HepG2 (cell line): ENCODE data around the gene VSIG2. TPM values are rescaled to one million over a fixed set of nuclear protein-coding genes. Genes with fewer than 3 reads are reported as not detected.

Experiments used
- ATAC-seq: fragments of 200-7000 bp; cut with Tn5 transposase; 3 replicates; pipeline ENCODE4 v1.9.1; 2020; ENCODE audit warnings: mild to moderate bottlenecking, moderate library complexity
- BruUV-seq: library from RNA; stranded (reverse); fragments of 400-500 nt; replicated peaks from 2 replicates; lab custom pipeline; 2021; lab: Mats Ljungman, UMichigan
- CTCF ChIA-PET: fragments of 300-600 bp; formaldehyde crosslinking; extraction: SDS; loops from one replicate; lab custom pipeline; 2021; ENCODE audit warnings: low total read pairs, inconsistent platforms, low intra/inter-chr PET ratio; lab: Yijun Ruan, JAX
- POLR2A ChIA-PET: fragments of 350-600 bp; sonication (Branson Sonifier 250); formaldehyde crosslinking; loops from one replicate; lab custom pipeline; 2020; ENCODE audit warnings: antibody characterized with exemption, inconsistent platforms; lab: Yijun Ruan, JAX
- DNase-seq: peaks from one replicate; pipeline ENCODE4 v3.0.0-alpha.2; 2015; ENCODE audit warnings: low spot score
- FAIRE-seq: peaks from 3 replicates; lab custom pipeline; 2011; peaks lifted over from hg19 to GRCh38; lab: Jason Lieb, UNC
- H2AFZ ChIP-seq: one replicate; pipeline ENCODE4 v1.6.1; 2011; ENCODE audit warnings: low read length, inconsistent platforms
- H3K27ac ChIP-seq: fragments of 300-600 bp; 3 replicates; pipeline ENCODE4 v1.8.0; 2011; ENCODE audit warnings: mixed run types, mild to moderate bottlenecking, mixed read lengths, low read length, inconsistent platforms; ENCODE audit not compliant: insufficient read depth; ENCODE audit errors: extremely low read length
- H3K27me3 ChIP-seq, 2 experiments: fragments of 200-600 bp in 1 of 2; 2 replicates in 1 of 2; 3 replicates in 1 of 2; pipeline versions ENCODE4 v1.6.0 to v1.8.0; 2011; ENCODE audit warnings: low read length in 2 of 2, mild to moderate bottlenecking in 2 of 2, moderate library complexity in 2 of 2, inconsistent platforms in 1 of 2; ENCODE audit not compliant: insufficient read depth in 2 of 2, control insufficient read depth in 1 of 2
- H3K36me3 ChIP-seq, 2 experiments: fragments of 200-600 bp in 1 of 2; replicated peaks in 1 of 2; 2 replicates in 1 of 2; 3 replicates in 1 of 2; pipeline versions ENCODE4 v1.5.1 to v1.8.0; 2011; ENCODE audit warnings: low read length in 2 of 2, inconsistent platforms in 1 of 2; ENCODE audit not compliant: insufficient read depth in 2 of 2, control insufficient read depth in 1 of 2
- H3K4me1 ChIP-seq: 2 replicates; pipeline ENCODE4 v1.5.1; 2012; ENCODE audit warnings: low read length, inconsistent platforms; ENCODE audit not compliant: insufficient read depth
- H3K4me2 ChIP-seq: 2 replicates; pipeline ENCODE4 v1.6.0; 2011; ENCODE audit warnings: low read depth, low read length, inconsistent platforms
- H3K4me3 ChIP-seq, 3 experiments: fragments of 200-600 bp in 1 of 3; sonication (generic), shearing (Covaris generic) in 1 of 3; replicated peaks in 1 of 3; 2 replicates each; pipeline ENCODE4 v1.5.1; 2011 to 2016; ENCODE audit warnings: low read length in 3 of 3, inconsistent platforms in 2 of 3, low read depth in 2 of 3, mild to moderate bottlenecking in 2 of 3, control low read depth in 1 of 3, mixed read lengths in 1 of 3; ENCODE audit not compliant: insufficient read depth in 1 of 3
- H3K79me2 ChIP-seq: one replicate; pipeline ENCODE4 v1.6.1; 2011; ENCODE audit warnings: low read length, inconsistent platforms; ENCODE audit not compliant: insufficient read depth
- H3K9ac ChIP-seq: 2 replicates; pipeline ENCODE4 v1.6.0; 2011; ENCODE audit warnings: mild to moderate bottlenecking, low read depth, low read length, inconsistent platforms; ENCODE audit not compliant: insufficient read depth
- H3K9me3 ChIP-seq: 2 replicates; pipeline ENCODE4 v1.5.1; 2012; ENCODE audit warnings: mild to moderate bottlenecking, low read length
- H4K20me1 ChIP-seq: 2 replicates; pipeline ENCODE4 v1.6.0; 2011; ENCODE audit warnings: inconsistent platforms, mild to moderate bottlenecking, low read length, moderate library complexity; ENCODE audit not compliant: insufficient read depth
- ATAD3A ChIP-seq: sonication (generic); formaldehyde crosslinking; IDR thresholded peaks from 2 replicates; pipeline ENCODE4 v1.4.0; 2020; ENCODE audit warnings: missing genetic modification reagents
- DPF2 ChIP-seq: sonication (generic); formaldehyde crosslinking; IDR thresholded peaks from 2 replicates; pipeline ENCODE4 v1.4.0; 2020; ENCODE audit warnings: mild to moderate bottlenecking, low read depth, missing genetic modification reagents, borderline replicate concordance
- MBNL3 ChIP-seq: fragments of 250-450 bp; sonication (Bioruptor Pico); conservative IDR thresholded peaks from 2 replicates; pipeline ENCODE4 v1.8.0; 2022; ENCODE audit warnings: mild to moderate bottlenecking, inconsistent platforms
- PTBP1 ChIP-seq: fragments of 200-400 bp; formaldehyde crosslinking; IDR thresholded peaks from 2 replicates; pipeline ENCODE4 v1.6.1; 2018; ENCODE audit warnings: low read length, low read depth; ENCODE audit not compliant: poor library complexity, severe bottlenecking
- ZBTB7A ChIP-seq: sonication (generic); formaldehyde crosslinking; IDR thresholded peaks from 2 replicates; pipeline ENCODE4 v1.8.0; 2022; ENCODE audit warnings: mild to moderate bottlenecking, missing genetic modification reagents
- ZNF143 ChIP-seq: sonication (generic); formaldehyde crosslinking; IDR thresholded peaks from 2 replicates; pipeline ENCODE4 v1.4.0; 2020; ENCODE audit warnings: missing genetic modification reagents
- ZNF367 ChIP-seq: sonication (generic); formaldehyde crosslinking; IDR thresholded peaks from 2 replicates; pipeline ENCODE4 v1.4.0; 2020; ENCODE audit warnings: missing genetic modification reagents, borderline replicate concordance
- ZNF446 ChIP-seq: sonication (generic); formaldehyde crosslinking; IDR thresholded peaks from 2 replicates; pipeline ENCODE4 v1.5.0; 2020; ENCODE audit warnings: mild to moderate bottlenecking, missing genetic modification reagents
- ZNF569 ChIP-seq: sonication (generic); formaldehyde crosslinking; IDR thresholded peaks from 2 replicates; pipeline ENCODE4 v1.5.0; 2020; ENCODE audit warnings: mild to moderate bottlenecking, missing genetic modification reagents, moderate library complexity, borderline replicate concordance
- ZSCAN29 ChIP-seq: sonication (generic); formaldehyde crosslinking; conservative IDR thresholded peaks from 2 replicates; pipeline ENCODE4 v1.4.0; 2020; ENCODE audit warnings: mild to moderate bottlenecking, missing genetic modification reagents
- WGBS: methylation state at CpG from one replicate; pipeline ENCODE4 v1.1.6; 2017; ENCODE audit warnings: low lambda C conversion rate; 5-methylcytosine and 5-hydroxymethylcytosine counted together
- in situ Hi-C: cut with HindIII; loops from 2 replicates; pipeline ENCODE4 v1.10.0; 2017; ENCODE audit warnings: low pct_unique_long_range_greater_than_20kb; ENCODE audit not compliant: extremely low pct_ligation_motif_present
- intact Hi-C: fragments of 100-400 bp; cut with micrococcal nuclease; formaldehyde crosslinking; loops from one replicate; pipeline ENCODE4 v1.10.0; 2022; ENCODE audit not compliant: unreplicated experiment
- polyA plus RNA-seq, 8 experiments: library from polyadenylated mRNA; depleted of rRNA in 3 of 8; stranded (reverse) in 7 of 8; unstranded in 1 of 8; fragments of >200 nt; fragmentation: Illumina TruSeq in 4 of 8; extraction: Trizol in 4 of 8; gene quantifications; 2 replicates each; pipeline versions ENCODE4 v1.2.1 to v1.2.3, GENCODE V29; 2011 to 2016; ENCODE audit warnings: low read depth in 4 of 8, missing spikeins in 1 of 8, mixed read lengths in 1 of 8; ENCODE audit not compliant: insufficient read depth in 1 of 8
- total RNA-seq, 5 experiments: library from RNA; depleted of rRNA; stranded (reverse); fragments of >200 nt; fragmentation: Illumina TruSeq; extraction: Trizol; gene quantifications; 2 replicates each; pipeline ENCODE4 v1.2.3, GENCODE V29; 2016; ENCODE audit warnings: low read depth in 1 of 5
- TF ChIP-seq, protein P1 (sequence below): sonication (generic); formaldehyde crosslinking; IDR thresholded peaks from 2 replicates; pipeline ENCODE4 v1.9.0; 2022; ENCODE audit warnings: low read depth, missing genetic modification reagents
- TF ChIP-seq, protein P2 (sequence below): sonication (generic); formaldehyde crosslinking; IDR thresholded peaks from 2 replicates; pipeline ENCODE4 v1.4.0; 2020; ENCODE audit warnings: missing genetic modification reagents
- TF ChIP-seq, protein P3 (sequence below): sonication (generic); formaldehyde crosslinking; IDR thresholded peaks from 2 replicates; pipeline ENCODE4 v1.4.0; 2020; ENCODE audit warnings: missing genetic modification reagents; ENCODE audit errors: not compliant biosample characterization
- TF ChIP-seq, protein P4 (sequence below): sonication (generic); formaldehyde crosslinking; IDR thresholded peaks from 2 replicates; pipeline ENCODE4 v1.8.1; 2023; ENCODE audit warnings: mild to moderate bottlenecking, missing genetic modification reagents

VSIG2 gene
- total and polyA plus RNA-seq, 2 of the 13 experiments (the other 11 are each of a cell fraction or from before 2014, with no cell fraction given), result 0.80 to 2.7 TPM

DNA sequence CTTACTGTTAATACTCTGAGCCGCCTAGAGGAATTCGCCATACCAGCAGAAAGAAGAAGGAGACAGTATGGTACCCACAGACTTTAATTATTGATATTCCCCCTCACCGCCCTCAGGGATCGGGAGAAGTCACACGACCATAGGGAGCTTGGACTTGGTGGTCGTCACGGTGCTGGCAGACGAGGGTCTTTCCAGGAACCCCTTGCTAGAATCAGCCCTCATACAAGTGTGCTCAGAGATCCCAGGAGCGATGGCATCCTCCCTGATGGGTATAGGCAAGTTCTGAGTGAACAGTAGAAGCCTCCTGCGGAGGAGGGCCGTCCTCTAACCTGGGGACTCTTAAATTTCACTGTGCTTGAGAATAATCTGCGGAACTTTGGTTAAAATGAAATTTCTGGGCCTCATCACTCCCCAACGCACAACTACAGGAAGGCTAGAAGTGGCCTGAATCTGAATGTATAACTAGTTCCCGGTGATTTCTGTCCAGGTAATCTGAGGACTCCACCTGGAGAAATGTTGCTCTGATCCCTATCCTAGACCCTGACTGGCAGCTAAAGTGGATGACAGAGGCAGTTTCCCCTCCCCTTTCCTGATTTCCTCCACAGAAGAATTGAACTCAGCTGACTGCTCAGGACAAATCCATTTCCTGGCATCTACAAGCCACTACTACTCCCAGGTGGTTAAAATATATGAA lies 4.5 kb downstream of the VSIG2 start:
- in situ Hi-C loops, result no loop called here
- ATAC-seq, result no peak; the same call in 2 of the 3 replicates
- no peaks in the 10 kb centered on the region for H3K79me2 ChIP-seq
- no TSS peak for BruUV-seq
- peaks cover 0 to 74% of the 10 kb centered on the region in 2 experiments; a peak in 4 of 5 replicates for H3K27me3 ChIP-seq
- H3K4me1 ChIP-seq, result peaks cover 53% of the 10 kb centered on the region
- intact Hi-C loops, result loop anchor here (1.0 to 10.0 kb wide), 4 partner anchors 11 to 75 kb away; partner anchors contain the start of genes ESAM, SIAE and SPA17
- no peak for FAIRE-seq
- H3K4me2 ChIP-seq, result peak overlapping the region; percentile 100
- H3K36me3 ChIP-seq, result no peaks in the 10 kb centered on the region
- no peak overlapping the region for H3K27ac ChIP-seq
- H2AFZ ChIP-seq, result no peak overlapping the region
- DNase-seq, result no peak
- CTCF ChIA-PET, result interaction anchor here (0.9 to 2.3 kb wide), 2 partner anchors 15 to 53 kb away, joined by 3 to 8 read pairs; partner anchors contain the start of gene MSANTD2
- WGBS, result 83% methylated on average over 10 of the region's 14 CpGs
- peak overlapping the region in 2 of 3 experiments; percentile 34 to 86; a peak in 5 of 6 replicates for H3K4me3 ChIP-seq
- H4K20me1 ChIP-seq, result no peaks in the 10 kb centered on the region
- POLR2A ChIA-PET, result interaction anchor here (0.9 to 4.7 kb wide), 16 partner anchors 8 to 1140 kb away, joined by 3 to 48 read pairs (median 5); partner anchors contain the start of genes ESAM, MSANTD2, SIAE and SPA17
- no peaks in the 10 kb centered on the region for H3K9me3 ChIP-seq
- 0 out of 2 replicates have a peak overlapping the region, but pooled peaks have one; percentile 33 for H3K9ac ChIP-seq
- TF ChIP-seq DPF2 (CRISPR knock-in tag) (no peak), ZNF367 (no peak), ZSCAN29 (CRISPR knock-in tag) (no peak), ZNF569 (no peak), PTBP1 (no peak), MBNL3 (CRISPR knock-in tag) (no peak), ZNF446 (CRISPR knock-in tag) (no peak), ATAD3A (CRISPR knock-in tag) (no peak), ZNF143 (no peak), ZBTB7A (no peak)
- TF ChIP-seq, protein P1, sequence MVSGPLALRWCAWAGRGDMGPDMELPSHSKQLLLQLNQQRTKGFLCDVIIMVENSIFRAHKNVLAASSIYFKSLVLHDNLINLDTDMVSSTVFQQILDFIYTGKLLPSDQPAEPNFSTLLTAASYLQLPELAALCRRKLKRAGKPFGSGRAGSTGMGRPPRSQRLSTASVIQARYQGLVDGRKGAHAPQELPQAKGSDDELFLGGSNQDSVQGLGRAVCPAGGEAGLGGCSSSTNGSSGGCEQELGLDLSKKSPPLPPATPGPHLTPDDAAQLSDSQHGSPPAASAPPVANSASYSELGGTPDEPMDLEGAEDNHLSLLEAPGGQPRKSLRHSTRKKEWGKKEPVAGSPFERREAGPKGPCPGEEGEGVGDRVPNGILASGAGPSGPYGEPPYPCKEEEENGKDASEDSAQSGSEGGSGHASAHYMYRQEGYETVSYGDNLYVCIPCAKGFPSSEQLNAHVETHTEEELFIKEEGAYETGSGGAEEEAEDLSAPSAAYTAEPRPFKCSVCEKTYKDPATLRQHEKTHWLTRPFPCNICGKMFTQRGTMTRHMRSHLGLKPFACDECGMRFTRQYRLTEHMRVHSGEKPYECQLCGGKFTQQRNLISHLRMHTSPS (CRISPR knock-in tag), result no peak
- TF ChIP-seq, protein P2, sequence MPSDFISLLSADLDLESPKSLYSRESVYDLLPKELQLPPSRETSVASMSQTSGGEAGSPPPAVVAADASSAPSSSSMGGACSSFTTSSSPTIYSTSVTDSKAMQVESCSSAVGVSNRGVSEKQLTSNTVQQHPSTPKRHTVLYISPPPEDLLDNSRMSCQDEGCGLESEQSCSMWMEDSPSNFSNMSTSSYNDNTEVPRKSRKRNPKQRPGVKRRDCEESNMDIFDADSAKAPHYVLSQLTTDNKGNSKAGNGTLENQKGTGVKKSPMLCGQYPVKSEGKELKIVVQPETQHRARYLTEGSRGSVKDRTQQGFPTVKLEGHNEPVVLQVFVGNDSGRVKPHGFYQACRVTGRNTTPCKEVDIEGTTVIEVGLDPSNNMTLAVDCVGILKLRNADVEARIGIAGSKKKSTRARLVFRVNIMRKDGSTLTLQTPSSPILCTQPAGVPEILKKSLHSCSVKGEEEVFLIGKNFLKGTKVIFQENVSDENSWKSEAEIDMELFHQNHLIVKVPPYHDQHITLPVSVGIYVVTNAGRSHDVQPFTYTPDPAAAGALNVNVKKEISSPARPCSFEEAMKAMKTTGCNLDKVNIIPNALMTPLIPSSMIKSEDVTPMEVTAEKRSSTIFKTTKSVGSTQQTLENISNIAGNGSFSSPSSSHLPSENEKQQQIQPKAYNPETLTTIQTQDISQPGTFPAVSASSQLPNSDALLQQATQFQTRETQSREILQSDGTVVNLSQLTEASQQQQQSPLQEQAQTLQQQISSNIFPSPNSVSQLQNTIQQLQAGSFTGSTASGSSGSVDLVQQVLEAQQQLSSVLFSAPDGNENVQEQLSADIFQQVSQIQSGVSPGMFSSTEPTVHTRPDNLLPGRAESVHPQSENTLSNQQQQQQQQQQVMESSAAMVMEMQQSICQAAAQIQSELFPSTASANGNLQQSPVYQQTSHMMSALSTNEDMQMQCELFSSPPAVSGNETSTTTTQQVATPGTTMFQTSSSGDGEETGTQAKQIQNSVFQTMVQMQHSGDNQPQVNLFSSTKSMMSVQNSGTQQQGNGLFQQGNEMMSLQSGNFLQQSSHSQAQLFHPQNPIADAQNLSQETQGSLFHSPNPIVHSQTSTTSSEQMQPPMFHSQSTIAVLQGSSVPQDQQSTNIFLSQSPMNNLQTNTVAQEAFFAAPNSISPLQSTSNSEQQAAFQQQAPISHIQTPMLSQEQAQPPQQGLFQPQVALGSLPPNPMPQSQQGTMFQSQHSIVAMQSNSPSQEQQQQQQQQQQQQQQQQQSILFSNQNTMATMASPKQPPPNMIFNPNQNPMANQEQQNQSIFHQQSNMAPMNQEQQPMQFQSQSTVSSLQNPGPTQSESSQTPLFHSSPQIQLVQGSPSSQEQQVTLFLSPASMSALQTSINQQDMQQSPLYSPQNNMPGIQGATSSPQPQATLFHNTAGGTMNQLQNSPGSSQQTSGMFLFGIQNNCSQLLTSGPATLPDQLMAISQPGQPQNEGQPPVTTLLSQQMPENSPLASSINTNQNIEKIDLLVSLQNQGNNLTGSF (CRISPR knock-in tag), result no peak
- TF ChIP-seq, protein P3, sequence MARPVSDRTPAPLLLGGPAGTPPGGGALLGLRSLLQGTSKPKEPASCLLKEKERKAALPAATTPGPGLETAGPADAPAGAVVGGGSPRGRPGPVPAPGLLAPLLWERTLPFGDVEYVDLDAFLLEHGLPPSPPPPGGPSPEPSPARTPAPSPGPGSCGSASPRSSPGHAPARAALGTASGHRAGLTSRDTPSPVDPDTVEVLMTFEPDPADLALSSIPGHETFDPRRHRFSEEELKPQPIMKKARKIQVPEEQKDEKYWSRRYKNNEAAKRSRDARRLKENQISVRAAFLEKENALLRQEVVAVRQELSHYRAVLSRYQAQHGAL, result no peak
- TF ChIP-seq, protein P4, sequence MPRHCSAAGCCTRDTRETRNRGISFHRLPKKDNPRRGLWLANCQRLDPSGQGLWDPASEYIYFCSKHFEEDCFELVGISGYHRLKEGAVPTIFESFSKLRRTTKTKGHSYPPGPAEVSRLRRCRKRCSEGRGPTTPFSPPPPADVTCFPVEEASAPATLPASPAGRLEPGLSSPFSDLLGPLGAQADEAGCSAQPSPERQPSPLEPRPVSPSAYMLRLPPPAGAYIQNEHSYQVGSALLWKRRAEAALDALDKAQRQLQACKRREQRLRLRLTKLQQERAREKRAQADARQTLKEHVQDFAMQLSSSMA (CRISPR knock-in tag), result no peak
